Activated CD4-positive, CD25-positive, alpha-beta regulatory T cell treated with anti-CD3 and anti-CD28 coated beads, Interleukin-2, amount 50 U/mL, for 24 hours (primary cell): Measurements from ENCODE around the gene PDE3B.
A peak's percentile ranks its signal among the peaks of the same experiment; 100 is the strongest.

Experiments used
- ATAC-seq, 2 donors: fragments of 150-1000 bp; cut with Tn5 transposase; one replicate each; pipeline ENCODE4 v1.10.0; 2021; ENCODE audit warnings: mild to moderate bottlenecking in 1 of 2, moderate library complexity in 1 of 2

The PDE3B gene

DNA sequence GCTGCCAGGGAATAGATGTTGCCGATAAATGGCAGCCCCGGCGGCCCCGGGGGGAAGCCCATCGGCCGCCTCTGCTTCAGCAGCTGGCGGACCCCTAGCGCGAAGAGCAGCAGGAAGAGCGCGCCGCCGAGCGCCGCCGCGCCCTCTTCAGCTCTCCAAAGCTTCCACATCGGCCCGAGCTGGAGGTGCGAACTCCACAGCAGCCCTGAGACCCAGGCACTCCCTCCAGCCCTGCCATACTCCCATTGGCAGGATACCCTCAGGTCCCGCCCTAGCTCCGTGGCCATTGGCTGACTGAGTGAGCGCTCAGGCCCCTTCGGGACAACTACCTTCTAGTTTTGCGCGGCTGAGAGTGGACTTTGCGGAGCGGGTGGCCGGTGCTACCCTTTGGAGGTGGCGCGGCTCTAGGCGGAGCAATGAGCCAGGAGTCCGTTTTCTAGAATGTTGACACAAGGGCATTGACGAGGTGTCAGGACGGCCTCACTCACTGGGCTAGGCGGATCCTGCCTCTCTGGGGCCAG is 248.5 kb downstream of the PDE3B start, which contains the start of gene CYP2R1:
Gene CYP2R1 (minus strand): TSS at position 196 of the 521 bp plus-strand sequence. CDS start 26 bp downstream, at position 170.
- ATAC-seq: peak; percentile 83 to 87

DNA sequence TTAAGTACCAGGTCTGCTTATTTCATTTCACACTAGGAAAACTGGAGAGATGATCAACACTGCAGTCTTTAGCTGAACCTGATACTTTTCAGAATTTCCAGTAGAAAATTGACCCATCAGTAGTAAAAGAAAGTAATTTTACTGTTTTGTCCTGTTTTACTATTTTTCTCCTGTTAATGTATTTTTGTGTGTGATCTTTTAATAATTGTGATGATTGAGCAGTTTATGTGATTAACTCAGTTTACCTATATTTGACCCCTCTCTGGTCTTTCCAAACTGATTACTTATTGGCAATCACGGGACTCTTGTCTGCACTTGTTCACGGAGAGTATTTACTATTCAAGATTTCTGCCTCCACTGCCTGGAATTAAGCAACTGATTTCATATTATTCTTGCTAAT is 249.0 kb downstream of the PDE3B start:
- ATAC-seq: no peak

- ATAC-seq: no peak
Observed at GRCh38 chr11:14894657-14895598, 251.3 kb downstream of the PDE3B start.

DNA sequence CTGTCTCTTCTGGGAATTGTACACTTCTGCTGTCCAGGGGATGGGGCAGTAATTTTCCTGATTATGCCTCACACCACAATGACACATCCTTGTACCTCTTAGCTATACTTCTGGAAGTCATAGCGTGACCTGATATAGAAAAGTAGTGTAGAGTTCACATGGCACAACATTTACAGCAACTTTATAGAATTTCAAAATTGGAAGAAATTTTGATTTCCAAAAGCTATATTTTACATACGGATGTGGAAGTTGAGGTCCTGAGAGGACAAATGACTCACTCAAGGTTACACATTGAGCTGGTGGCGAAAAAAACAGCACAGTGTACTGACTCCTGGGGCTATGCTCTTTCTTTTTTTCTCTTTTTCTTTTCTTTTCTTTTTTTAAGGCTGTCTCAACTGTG is 254.8 kb downstream of the PDE3B start:
- ATAC-seq: no peak

DNA sequence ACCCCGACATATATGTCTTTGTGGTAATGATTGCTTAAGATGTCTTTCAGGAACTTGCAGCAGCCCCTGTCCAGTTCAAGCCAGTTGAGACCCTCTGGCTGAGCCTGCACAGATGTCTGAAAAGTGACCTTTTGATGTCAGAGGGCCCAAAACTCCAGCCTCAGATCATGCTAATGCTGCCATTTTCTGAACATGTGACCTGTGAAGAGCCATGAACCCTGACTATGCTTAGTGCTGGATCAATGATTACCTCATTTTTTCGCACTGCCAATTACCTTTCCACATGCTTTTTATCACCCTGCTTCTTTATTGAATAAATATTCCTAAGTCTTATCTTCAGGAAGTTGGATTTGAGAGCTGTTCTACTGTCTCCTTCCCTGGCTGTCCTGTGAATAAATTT is 255.3 kb downstream of the PDE3B start:
- ATAC-seq: no peak

DNA sequence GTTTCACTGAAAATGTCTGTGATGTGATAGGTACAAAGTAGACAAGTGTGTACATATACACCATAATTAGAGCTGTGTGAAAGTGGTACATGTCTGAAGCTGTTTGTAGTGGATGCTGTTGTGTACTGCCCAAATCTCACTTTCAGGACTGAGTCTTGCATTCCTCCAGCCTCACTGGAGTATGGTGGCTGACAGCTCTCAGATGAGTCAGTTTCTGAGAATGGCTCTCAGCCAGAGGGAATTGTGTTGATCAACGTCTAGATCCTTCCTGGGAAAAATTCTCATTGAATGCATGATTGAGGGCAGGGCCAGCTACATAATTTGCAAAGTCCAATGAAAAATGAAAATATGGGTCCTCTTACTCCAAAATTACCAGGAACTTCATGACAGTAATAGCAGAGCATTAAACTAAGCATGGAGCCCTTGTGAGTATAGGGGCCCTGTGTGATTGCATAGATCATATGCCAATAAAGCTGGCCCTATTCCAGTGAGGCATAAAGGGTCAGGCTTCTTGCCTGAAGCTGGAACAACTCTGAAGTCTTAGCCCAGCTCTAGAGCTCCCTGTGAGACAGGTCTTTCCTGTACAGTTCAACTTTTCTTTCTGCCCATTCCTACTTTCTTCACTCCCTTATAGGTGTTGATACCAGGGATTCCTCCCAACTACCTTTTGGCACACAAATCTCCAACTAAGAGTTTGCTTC is 259.2 kb downstream of the PDE3B start:
- ATAC-seq: no peak

GRCh38 chr11:14904745-14905103 is 261.1 kb downstream of the PDE3B start:
- ATAC-seq: peak; percentile 57 to 59

- ATAC-seq: peak; percentile 61 to 68
Observed at GRCh38 chr11:14905104-14906033, 261.8 kb downstream of the PDE3B start.

GRCh38 chr11:14906578-14906977 is 263.0 kb downstream of the PDE3B start:
- no peak for ATAC-seq

GRCh38 chr11:14906993-14907392 is 263.4 kb downstream of the PDE3B start:
- ATAC-seq: no peak

DNA sequence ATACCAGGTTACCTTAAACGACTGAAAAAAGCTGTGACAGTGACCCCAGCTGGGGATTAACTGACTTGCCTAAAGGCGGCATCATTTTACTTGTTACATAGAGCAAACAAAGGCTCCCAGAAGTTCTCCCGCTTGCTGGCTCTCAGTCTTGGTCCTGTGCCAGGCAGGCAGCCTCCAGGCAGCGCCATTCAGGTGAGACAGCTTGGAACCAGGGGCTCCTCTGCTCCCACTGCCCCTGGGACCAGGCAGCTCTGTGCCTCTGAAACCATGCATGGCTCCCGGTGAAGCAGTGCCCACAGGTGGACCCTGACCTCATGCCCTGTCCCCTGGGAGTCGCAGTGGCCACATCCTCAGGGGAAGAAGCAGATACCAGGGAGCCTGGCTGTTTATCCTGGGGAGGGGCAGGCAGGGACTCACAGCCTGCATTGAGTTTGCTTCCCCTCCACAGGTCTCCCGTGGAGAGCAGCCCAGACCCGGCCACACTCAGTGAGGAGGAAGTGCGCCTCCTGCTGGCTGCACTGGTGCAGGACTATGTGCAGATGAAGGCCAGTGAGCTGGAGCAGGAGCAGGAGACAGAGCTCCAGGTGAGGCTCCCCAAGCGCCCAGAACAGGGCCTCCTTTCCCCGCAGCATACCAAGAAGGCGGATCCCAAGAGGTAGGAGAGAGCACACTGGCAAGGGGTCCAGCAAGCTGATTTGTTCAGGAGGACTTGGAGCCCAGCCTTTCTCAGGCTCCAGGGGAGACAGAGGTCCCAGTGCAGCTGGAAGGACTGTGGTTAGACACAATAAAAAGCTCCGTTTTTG is 264.0 kb downstream of the PDE3B start:
- ATAC-seq: peak; percentile 75 to 77

DNA sequence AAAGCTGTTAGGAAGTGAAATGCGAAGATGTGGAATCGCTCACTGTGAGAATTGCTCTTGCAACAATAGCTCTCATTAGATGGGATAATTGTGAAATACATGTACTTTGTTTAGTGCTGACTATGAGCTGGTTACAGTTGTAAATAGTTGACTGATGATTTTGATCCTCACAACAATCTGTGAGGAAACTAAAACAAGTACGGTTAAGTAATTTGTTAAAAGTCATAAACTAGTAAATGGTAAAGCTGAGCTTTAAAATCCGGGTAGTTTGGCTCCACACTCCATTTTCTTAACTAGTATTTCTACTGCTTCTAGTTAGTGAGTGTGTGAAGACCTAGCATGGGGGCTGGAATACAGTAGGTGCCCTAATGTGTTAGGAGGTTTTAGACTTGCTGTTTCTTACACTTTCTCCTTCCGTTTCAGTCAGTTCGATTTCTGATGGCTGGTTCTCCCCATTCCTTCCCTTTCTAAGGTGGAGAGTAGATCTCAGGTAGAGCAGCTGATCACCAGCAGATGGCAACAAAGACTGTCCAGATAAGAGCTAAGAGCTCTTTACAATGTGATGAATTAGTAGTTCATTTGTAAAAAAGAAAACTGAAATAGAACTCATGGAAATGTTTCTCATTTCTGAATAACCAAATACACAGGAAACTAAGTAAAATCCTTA is 264.7 kb downstream of the PDE3B start:
- peak in 1 of 2 donors; percentile 22 for ATAC-seq

- ATAC-seq: no peak
Observed at GRCh38 chr11:14914536-14914935, 270.9 kb downstream of the PDE3B start.

DNA sequence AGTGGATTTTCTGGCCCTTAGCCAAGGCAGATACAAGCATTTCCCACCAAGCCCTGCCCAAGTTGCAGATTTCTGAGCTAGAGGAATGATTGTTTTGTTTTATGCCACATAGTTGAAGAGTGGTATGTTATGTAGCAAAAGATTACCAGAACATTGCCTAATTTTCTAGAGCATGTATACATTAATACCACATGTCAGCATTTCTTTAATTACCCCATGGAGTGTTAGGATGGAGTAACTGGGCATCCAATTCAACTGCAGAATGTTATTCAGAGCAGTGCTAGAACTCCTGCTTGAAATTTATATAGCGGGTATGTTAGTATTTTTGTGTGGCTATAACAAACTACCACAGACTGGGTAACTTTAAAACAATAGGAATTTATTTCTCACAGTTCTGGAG is 272.8 kb downstream of the PDE3B start:
- no peak for ATAC-seq
